Measurements from ENCODE around the gene DSCAM. TPM values are rescaled to one million over a fixed set of nuclear protein-coding genes. Genes with fewer than 3 reads are reported as not detected.

The DSCAM gene
- total RNA-seq, 4 donors from 2014 or later, result 0.04 to 0.06 TPM; not detected in 2

GRCh38 chr21:40474513-40474912 is 372.4 kb downstream of the DSCAM start:
- intact Hi-C loops (cut with DNase I), result no loop called here
- TF ChIP-seq CTCF (IDR thresholded peaks at IDR 0.05) (no peak), POLR2A (IDR thresholded peaks at IDR 0.05) (no peak)
- 88 to 94% methylated on average over 9 to 15 of the region's 15 CpGs for WGBS, 2 donors
- H3K4me1 ChIP-seq, result no peaks in the 10 kb centered on the region
- no peak for DNase-seq
- H3K9me3 ChIP-seq, result no peaks in the 10 kb centered on the region
- H3K36me3 ChIP-seq, result no peaks in the 10 kb centered on the region
- no peaks in the 10 kb centered on the region for H3K27me3 ChIP-seq
- no peak overlapping the region for H3K27ac ChIP-seq
- H3K4me3 ChIP-seq, result no peak overlapping the region

- intact Hi-C loops (cut with DNase I), result no loop called here
- WGBS, 2 donors, result 61 to 62% methylated on average over 4 of the region's 4 CpGs
- Histone ChIP-seq H3K27me3 (no peaks in the 10 kb centered on the region), H3K9me3 (no peaks in the 10 kb centered on the region), H3K36me3 (no peaks in the 10 kb centered on the region), H3K4me3 (no peak overlapping the region), H3K27ac (no peak overlapping the region), H3K4me1 (no peaks in the 10 kb centered on the region)
- DNase-seq, result no peak
- no peak for TF ChIP-seq POLR2A (IDR thresholded peaks at IDR 0.05)
- TF ChIP-seq CTCF (IDR thresholded peaks at IDR 0.05), result no peak
These were observed 374.9 kb downstream of the DSCAM start for GRCh38 chr21:40472013-40472412.

- Histone ChIP-seq H3K9me3 (no peaks in the 10 kb centered on the region), H3K36me3 (no peaks in the 10 kb centered on the region), H3K27me3 (no peaks in the 10 kb centered on the region), H3K4me1 (no peaks in the 10 kb centered on the region), H3K27ac (no peak overlapping the region), H3K4me3 (no peak overlapping the region)
- intact Hi-C loops (cut with DNase I), result no loop called here
- no peak for DNase-seq
- no peak for TF ChIP-seq CTCF (IDR thresholded peaks at IDR 0.05)
- no peak for TF ChIP-seq POLR2A (IDR thresholded peaks at IDR 0.05)
- 32 to 37% methylated on average over 2 of the region's 2 CpGs for WGBS, 2 donors
These were observed 375.9 kb downstream of the DSCAM start for GRCh38 chr21:40471103-40471502.

GRCh38 chr21:40466893-40467483 is 380.0 kb downstream of the DSCAM start:
- 67 to 76% methylated on average over 1 of the region's 1 CpG for whole genome bisulfite sequencing, 2 donors
- H3K27ac ChIP-seq, result no peak overlapping the region
- H3K36me3 ChIP-seq, result no peaks in the 10 kb centered on the region
- H3K4me3 ChIP-seq, result no peak overlapping the region
- TF ChIP-seq POLR2A (IDR thresholded peaks at IDR 0.05) (no peak), CTCF (IDR thresholded peaks at IDR 0.05) (peak in 5 of 6 experiments; percentile 27 to 51 (median 41))
- DNase-seq, result no peak
- intact Hi-C loops (cut with DNase I), result loop anchor here (5.0 kb wide), 1 partner anchor 600 kb away; no protein-coding TSS in a partner anchor
- H3K27me3 ChIP-seq, result no peaks in the 10 kb centered on the region
- no peaks in the 10 kb centered on the region for H3K4me1 ChIP-seq
- no peaks in the 10 kb centered on the region for H3K9me3 ChIP-seq

GRCh38 chr21:40465382-40465781 is 381.6 kb downstream of the DSCAM start:
- H3K9me3 ChIP-seq, result no peaks in the 10 kb centered on the region
- H3K27me3 ChIP-seq, result no peaks in the 10 kb centered on the region
- no peak overlapping the region for H3K4me3 ChIP-seq
- WGBS, 2 donors, result 88 to 95% methylated on average over 7 of the region's 7 CpGs
- TF ChIP-seq CTCF (IDR thresholded peaks at IDR 0.05) (no peak), POLR2A (IDR thresholded peaks at IDR 0.05) (no peak)
- no peak for DNase-seq
- no peaks in the 10 kb centered on the region for H3K4me1 ChIP-seq
- H3K27ac ChIP-seq, result no peak overlapping the region
- no peaks in the 10 kb centered on the region for H3K36me3 ChIP-seq
- intact Hi-C loops (cut with DNase I), result loop anchor here (5.0 kb wide), 1 partner anchor 602 kb away; no protein-coding TSS in a partner anchor
